Testis (tissue), 2 donors: Measurements from ENCODE around the gene MASP1.

Experiments used
- CTCF ChIP-seq, 3 experiments: fragments of 450-650 bp in 2 of 3; fragments of 200-600 bp in 1 of 3; sonication (generic) in 1 of 3; IDR thresholded peaks; one replicate each; pipeline ENCODE4 v1.5.1; 2016 to 2019; ENCODE audit warnings: antibody characterized with exemption in 3 of 3, mild to moderate bottlenecking in 2 of 3, moderate library complexity in 1 of 3
- POLR2A ChIP-seq: fragments of 450-650 bp; IDR thresholded peaks from one replicate; pipeline ENCODE4 v1.6.1; 2017; ENCODE audit warnings: antibody characterized with exemption, mild to moderate bottlenecking, moderate library complexity

- TF ChIP-seq CTCF (IDR thresholded peaks at IDR 0.05) (no peak), POLR2A (no peak)
Observed at GRCh38 chr3:187205683-187206082, 85.9 kb downstream of the MASP1 start.
